HEK293 (cell line): Measurements from ENCODE around the gene SOX18.

ENCODE experiments used
- CTCF ChIA-PET: fragments of 350-600 bp; formaldehyde crosslinking; extraction: SDS; loops from one replicate; lab custom pipeline; 2021; ENCODE audit warnings: antibody characterized with exemption; lab: Yijun Ruan, JAX
- POLR2A ChIA-PET: fragments of 300-600 bp; formaldehyde crosslinking; extraction: SDS; loops from one replicate; lab custom pipeline; 2020; ENCODE audit warnings: antibody characterized with exemption, inconsistent platforms; lab: Yijun Ruan, JAX
- H3K27ac ChIP-seq: fragments of 200-500 bp; sonication (Bioruptor generic); 2 replicates; pipeline ENCODE4 v1.5.1; 2014; ENCODE audit warnings: low read depth, low read length, control low read depth, inconsistent platforms; ENCODE audit errors: extremely low read depth
- H3K36me3 ChIP-seq, 2 experiments: fragments of 200-500 bp in 1 of 2; sonication (Bioruptor generic) in 1 of 2; 1 replicate in 1 of 2; 2 replicates in 1 of 2; pipeline ENCODE4 v1.5.1; 2014 to 2017; ENCODE audit warnings: inconsistent platforms in 2 of 2, low read length in 2 of 2; ENCODE audit not compliant: control insufficient read depth in 2 of 2, insufficient read depth in 1 of 2
- H3K4me1 ChIP-seq: fragments of 200-500 bp; sonication (Bioruptor generic); 2 replicates; pipeline ENCODE4 v1.5.1; 2014; ENCODE audit warnings: mild to moderate bottlenecking, low read length, inconsistent platforms; ENCODE audit not compliant: control insufficient read depth, insufficient read depth
- H3K4me3 ChIP-seq: 2 replicates; pipeline ENCODE4 v1.5.1; 2011; ENCODE audit warnings: low read depth, mild to moderate bottlenecking, control low read depth, low read length, moderate library complexity
- H3K9me3 ChIP-seq: fragments of 200-500 bp; sonication (Bioruptor generic); 2 replicates; pipeline ENCODE4 v1.5.1; 2014; ENCODE audit warnings: low read depth, low read length, inconsistent platforms; ENCODE audit not compliant: control insufficient read depth, insufficient read depth
- EGR2 ChIP-seq: fragments of 450-650 bp; formaldehyde crosslinking; IDR thresholded peaks from 2 replicates; pipeline ENCODE4 v1.5.1; 2016; ENCODE audit warnings: low read depth, missing biosample characterization, missing genetic modification characterization
- GLIS2 ChIP-seq: fragments of 450-650 bp; formaldehyde crosslinking; IDR thresholded peaks from 2 replicates; pipeline ENCODE4 v1.5.1; 2016; ENCODE audit warnings: missing biosample characterization, missing genetic modification characterization
- KLF1 ChIP-seq: fragments of 450-650 bp; formaldehyde crosslinking; IDR thresholded peaks from 2 replicates; pipeline ENCODE4 v1.5.1; 2016; ENCODE audit warnings: missing biosample characterization, missing genetic modification characterization
- KLF17 ChIP-seq: fragments of 450-650 bp; formaldehyde crosslinking; IDR thresholded peaks from 2 replicates; pipeline ENCODE4 v1.5.1; 2016; ENCODE audit warnings: missing biosample characterization, missing genetic modification characterization
- KLF9 ChIP-seq: fragments of 450-650 bp; formaldehyde crosslinking; IDR thresholded peaks from 2 replicates; pipeline ENCODE4 v1.5.1; 2016; ENCODE audit warnings: missing biosample characterization, missing genetic modification characterization, low read depth
- ZBTB20 ChIP-seq: fragments of 450-650 bp; formaldehyde crosslinking; IDR thresholded peaks from 2 replicates; pipeline ENCODE4 v1.5.1; 2016; ENCODE audit warnings: missing biosample characterization, missing genetic modification characterization
- ZFHX2 ChIP-seq: fragments of 450-650 bp; formaldehyde crosslinking; conservative IDR thresholded peaks from 2 replicates; pipeline ENCODE4 v1.5.1; 2016; ENCODE audit warnings: missing biosample characterization, missing genetic modification characterization
- ZFP69B ChIP-seq: fragments of 450-650 bp; formaldehyde crosslinking; IDR thresholded peaks from 2 replicates; pipeline ENCODE4 v1.5.1; 2016; ENCODE audit warnings: missing biosample characterization, missing genetic modification characterization
- ZNF175 ChIP-seq: fragments of 450-650 bp; formaldehyde crosslinking; IDR thresholded peaks from 2 replicates; pipeline ENCODE4 v1.5.1; 2016; ENCODE audit warnings: missing biosample characterization, missing genetic modification characterization
- ZNF350 ChIP-seq: fragments of 450-650 bp; formaldehyde crosslinking; IDR thresholded peaks from 2 replicates; pipeline ENCODE4 v1.5.0; 2017; ENCODE audit warnings: missing biosample characterization, mild to moderate bottlenecking, missing genetic modification characterization
- ZNF521 ChIP-seq: fragments of 450-650 bp; formaldehyde crosslinking; IDR thresholded peaks from 2 replicates; pipeline ENCODE4 v1.5.1; 2017; ENCODE audit warnings: missing biosample characterization, mild to moderate bottlenecking, missing genetic modification characterization
- ZNF600 ChIP-seq: fragments of 450-650 bp; formaldehyde crosslinking; IDR thresholded peaks from 2 replicates; pipeline ENCODE4 v1.5.1; 2016; ENCODE audit warnings: missing biosample characterization, missing genetic modification characterization
- ZNF692 ChIP-seq: fragments of 450-650 bp; formaldehyde crosslinking; IDR thresholded peaks from 2 replicates; pipeline ENCODE4 v1.5.1; 2016; ENCODE audit warnings: missing biosample characterization, missing genetic modification characterization
- ZNF707 ChIP-seq: fragments of 450-650 bp; formaldehyde crosslinking; IDR thresholded peaks from 2 replicates; pipeline ENCODE4 v1.5.1; 2016; ENCODE audit warnings: missing biosample characterization, missing genetic modification characterization
- ZNF830 ChIP-seq: fragments of 450-650 bp; IDR thresholded peaks from 2 replicates; pipeline ENCODE4 v1.5.0; 2018; ENCODE audit warnings: missing biosample characterization, missing genetic modification characterization, low read depth, mild to moderate bottlenecking, moderate library complexity
- TF ChIP-seq, protein P1 (sequence below): fragments of 450-650 bp; formaldehyde crosslinking; IDR thresholded peaks from 2 replicates; pipeline ENCODE4 v1.5.1; 2016; ENCODE audit warnings: missing biosample characterization, missing genetic modification characterization
- TF ChIP-seq, protein P2 (sequence below): fragments of 450-650 bp; formaldehyde crosslinking; IDR thresholded peaks from 2 replicates; pipeline ENCODE4 v1.5.1; 2016; ENCODE audit warnings: missing biosample characterization, missing genetic modification characterization

SOX18 gene

GRCh38 chr20:64080013-64080812, 30.8 kb upstream of the SOX18 start, which contains the start of gene OPRL1:
TSS of gene OPRL1 (plus strand) at chr20:64080082. CDS start at chr20:64092721, 12,639 bp downstream.
- Histone ChIP-seq H3K9me3 (no peaks in the 10 kb centered on the region), H3K27ac (peak within 1 kb of the TSS; percentile 68; the same call in 1 of the 2 replicates), H3K4me3 (peak within 1 kb of the TSS; percentile 51), H3K36me3 (peaks cover 0 to 3% of the 10 kb centered on the region in 2 experiments; a peak in 1 of 3 replicates), H3K4me1 (peaks cover 10% of the 10 kb centered on the region)
- POLR2A ChIA-PET = interaction anchor here (0.6 to 1.8 kb wide), 2 partner anchors 18 to 19 kb away, joined by 3 to 6 read pairs; partner anchors contain the start of gene TCEA2
- CTCF ChIA-PET = interaction anchor here (0.6 to 1.1 kb wide), 5 partner anchors 10 to 198 kb away, joined by 3 to 4 read pairs (median 3); no protein-coding TSS in a partner anchor
- TF ChIP-seq ZNF600 (0 out of 2 replicates have a peak, but pooled peaks have one; percentile 16), ZFP69B (tag by site-specific recombination) (0 out of 2 replicates have a peak, but pooled peaks have one; percentile 51), GLIS2 (peak; percentile 71), ZFHX2 (tag by site-specific recombination) (peak; percentile 23; the same call in 1 of the 2 replicates), KLF9 (tag by site-specific recombination) (peak; percentile 42; the same call in 1 of the 2 replicates), ZNF350 (tag by site-specific recombination) (no peak), ZNF175 (no peak), ZBTB20 (tag by site-specific recombination) (0 out of 2 replicates have a peak, but pooled peaks have one; percentile 20), ZNF692 (tag by site-specific recombination) (0 out of 2 replicates have a peak, but pooled peaks have one; percentile 11), ZNF830 (no peak), KLF1 (tag by site-specific recombination) (0 out of 2 replicates have a peak, but pooled peaks have one; percentile 8), KLF17 (0 out of 2 replicates have a peak, but pooled peaks have one; percentile 20), EGR2 (tag by site-specific recombination) (no peak), ZNF521 (no peak), ZNF707 (tag by site-specific recombination) (no peak)
- TF ChIP-seq, protein P1, sequence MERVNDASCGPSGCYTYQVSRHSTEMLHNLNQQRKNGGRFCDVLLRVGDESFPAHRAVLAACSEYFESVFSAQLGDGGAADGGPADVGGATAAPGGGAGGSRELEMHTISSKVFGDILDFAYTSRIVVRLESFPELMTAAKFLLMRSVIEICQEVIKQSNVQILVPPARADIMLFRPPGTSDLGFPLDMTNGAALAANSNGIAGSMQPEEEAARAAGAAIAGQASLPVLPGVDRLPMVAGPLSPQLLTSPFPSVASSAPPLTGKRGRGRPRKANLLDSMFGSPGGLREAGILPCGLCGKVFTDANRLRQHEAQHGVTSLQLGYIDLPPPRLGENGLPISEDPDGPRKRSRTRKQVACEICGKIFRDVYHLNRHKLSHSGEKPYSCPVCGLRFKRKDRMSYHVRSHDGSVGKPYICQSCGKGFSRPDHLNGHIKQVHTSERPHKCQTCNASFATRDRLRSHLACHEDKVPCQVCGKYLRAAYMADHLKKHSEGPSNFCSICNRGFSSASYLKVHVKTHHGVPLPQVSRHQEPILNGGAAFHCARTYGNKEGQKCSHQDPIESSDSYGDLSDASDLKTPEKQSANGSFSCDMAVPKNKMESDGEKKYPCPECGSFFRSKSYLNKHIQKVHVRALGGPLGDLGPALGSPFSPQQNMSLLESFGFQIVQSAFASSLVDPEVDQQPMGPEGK (tag by site-specific recombination) = 0 out of 2 replicates have a peak, but pooled peaks have one; percentile 26
- TF ChIP-seq, protein P2, sequence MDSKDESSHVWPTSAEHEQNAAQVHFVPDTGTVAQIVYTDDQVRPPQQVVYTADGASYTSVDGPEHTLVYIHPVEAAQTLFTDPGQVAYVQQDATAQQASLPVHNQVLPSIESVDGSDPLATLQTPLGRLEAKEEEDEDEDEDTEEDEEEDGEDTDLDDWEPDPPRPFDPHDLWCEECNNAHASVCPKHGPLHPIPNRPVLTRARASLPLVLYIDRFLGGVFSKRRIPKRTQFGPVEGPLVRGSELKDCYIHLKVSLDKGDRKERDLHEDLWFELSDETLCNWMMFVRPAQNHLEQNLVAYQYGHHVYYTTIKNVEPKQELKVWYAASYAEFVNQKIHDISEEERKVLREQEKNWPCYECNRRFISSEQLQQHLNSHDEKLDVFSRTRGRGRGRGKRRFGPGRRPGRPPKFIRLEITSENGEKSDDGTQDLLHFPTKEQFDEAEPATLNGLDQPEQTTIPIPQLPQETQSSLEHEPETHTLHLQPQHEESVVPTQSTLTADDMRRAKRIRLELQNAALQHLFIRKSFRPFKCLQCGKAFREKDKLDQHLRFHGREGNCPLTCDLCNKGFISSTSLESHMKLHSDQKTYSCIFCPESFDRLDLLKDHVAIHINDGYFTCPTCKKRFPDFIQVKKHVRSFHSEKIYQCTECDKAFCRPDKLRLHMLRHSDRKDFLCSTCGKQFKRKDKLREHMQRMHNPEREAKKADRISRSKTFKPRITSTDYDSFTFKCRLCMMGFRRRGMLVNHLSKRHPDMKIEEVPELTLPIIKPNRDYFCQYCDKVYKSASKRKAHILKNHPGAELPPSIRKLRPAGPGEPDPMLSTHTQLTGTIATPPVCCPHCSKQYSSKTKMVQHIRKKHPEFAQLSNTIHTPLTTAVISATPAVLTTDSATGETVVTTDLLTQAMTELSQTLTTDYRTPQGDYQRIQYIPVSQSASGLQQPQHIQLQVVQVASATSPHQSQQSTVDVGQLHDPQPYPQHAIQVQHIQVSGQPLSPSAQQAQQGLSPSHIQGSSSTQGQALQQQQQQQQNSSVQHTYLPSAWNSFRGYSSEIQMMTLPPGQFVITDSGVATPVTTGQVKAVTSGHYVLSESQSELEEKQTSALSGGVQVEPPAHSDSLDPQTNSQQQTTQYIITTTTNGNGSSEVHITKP (tag by site-specific recombination) = peak; percentile 16; the same call in 1 of the 2 replicates
